ENCODE measurements around the gene PROX1.

PROX1 gene

DNA sequence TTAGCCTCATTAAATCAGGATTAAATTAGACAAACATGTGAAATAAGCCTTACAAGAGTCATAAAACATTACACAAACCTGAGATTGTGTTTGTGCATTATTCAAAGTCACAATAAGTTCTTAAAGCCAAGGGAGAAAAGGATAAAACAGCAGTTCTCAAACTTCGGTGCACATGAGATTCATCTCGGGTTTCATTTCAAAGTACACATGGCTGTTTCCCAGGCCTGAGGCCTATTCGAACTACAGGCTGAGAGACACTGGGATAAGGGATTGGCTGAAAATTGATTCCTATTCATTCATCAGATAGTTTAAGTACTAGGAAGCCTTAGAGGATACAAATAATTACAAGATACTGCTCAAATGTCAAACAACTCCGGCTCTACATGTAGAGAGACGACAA is 35.9 kb upstream of the PROX1 start:
- ChIA-PET CTCF (no interaction called here), POLR2A (no interaction called here)
- DNase-seq (ENCODE audit: extremely low spot score) = no peak
- TF ChIP-seq CTCF (IDR thresholded peaks at IDR 0.05; ENCODE audit: control extremely low read depth, extremely low read depth, low read depth, missing control alignments) = no peak

DNA sequence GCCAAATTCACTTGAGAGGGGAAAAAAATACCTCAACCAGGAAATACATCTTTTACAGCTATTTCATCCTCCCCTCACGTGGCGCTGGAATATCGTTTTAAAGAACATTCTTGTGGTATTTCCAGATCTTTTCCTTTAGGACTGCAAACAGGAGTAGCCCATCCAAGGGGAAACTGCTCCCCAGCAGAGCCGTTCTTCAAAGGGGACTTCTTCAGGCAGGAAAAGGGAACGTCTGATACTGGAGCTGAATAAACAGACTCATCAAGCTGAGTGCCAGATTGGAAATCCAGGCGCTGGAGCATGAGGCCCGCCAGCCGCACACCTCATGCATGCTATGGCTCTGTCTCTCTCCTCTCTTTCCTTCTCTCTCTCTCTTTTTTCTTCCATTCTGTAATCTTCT is 34.0 kb upstream of the PROX1 start:
- ChIA-PET POLR2A (no interaction called here), CTCF (no interaction called here)
- TF ChIP-seq CTCF (IDR thresholded peaks at IDR 0.05; ENCODE audit: control extremely low read depth, extremely low read depth, low read depth, missing control alignments) = no peak
- DNase-seq (ENCODE audit: extremely low spot score) = no peak

GRCh38 chr1:213956295-213956770 is 31.4 kb upstream of the PROX1 start:
- DNase-seq (ENCODE audit: extremely low spot score) = no peak
- CTCF ChIA-PET = no interaction called here
- POLR2A ChIA-PET = no interaction called here
- no peak for TF ChIP-seq CTCF (IDR thresholded peaks at IDR 0.05; ENCODE audit: control extremely low read depth, extremely low read depth, low read depth, missing control alignments)

DNA sequence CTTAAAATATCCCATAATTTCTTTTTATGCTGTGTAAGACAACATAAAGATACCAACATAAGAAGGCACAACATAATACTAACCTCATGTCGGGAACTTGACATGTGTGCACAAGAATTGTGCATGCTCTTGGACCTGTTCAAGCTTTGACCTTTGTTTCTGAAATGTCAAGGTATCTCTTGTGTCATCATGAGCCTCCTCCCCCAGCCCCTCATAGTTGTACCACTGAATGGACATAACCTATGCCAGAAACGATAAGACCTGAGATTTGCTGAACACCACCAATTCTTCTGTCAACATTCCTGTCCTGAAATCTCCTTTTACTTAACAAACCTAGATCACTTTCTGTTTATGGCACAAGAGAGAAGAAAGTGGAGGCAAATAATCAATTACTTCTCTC is 29.4 kb upstream of the PROX1 start:
- ChIA-PET CTCF (interaction anchor here (2.6 kb wide), 1 partner anchor 11 kb away, joined by 8 read pairs; no protein-coding TSS in a partner anchor), POLR2A (no interaction called here)
- no peak for DNase-seq (ENCODE audit: extremely low spot score)
- TF ChIP-seq CTCF (IDR thresholded peaks at IDR 0.05; ENCODE audit: control extremely low read depth, extremely low read depth, low read depth, missing control alignments) = no peak

GRCh38 chr1:213960963-213961362 is 26.8 kb upstream of the PROX1 start:
- DNase-seq (ENCODE audit: extremely low spot score) = no peak
- CTCF ChIA-PET = interaction anchor here (2.6 kb wide), 1 partner anchor 8 kb away, joined by 8 read pairs; no protein-coding TSS in a partner anchor
- TF ChIP-seq CTCF (IDR thresholded peaks at IDR 0.05; ENCODE audit: control extremely low read depth, extremely low read depth, low read depth, missing control alignments) = no peak
- POLR2A ChIA-PET = no interaction called here

GRCh38 chr1:213962508-213962907 is 25.3 kb upstream of the PROX1 start:
- DNase-seq (ENCODE audit: extremely low spot score) = no peak
- ChIA-PET CTCF (interaction anchor here (1.1 kb wide), 2 partner anchors 15 to 16 kb away, joined by 3 to 4 read pairs; no protein-coding TSS in a partner anchor), POLR2A (no interaction called here)
- no peak for TF ChIP-seq CTCF (IDR thresholded peaks at IDR 0.05; ENCODE audit: control extremely low read depth, extremely low read depth, low read depth, missing control alignments)

DNA sequence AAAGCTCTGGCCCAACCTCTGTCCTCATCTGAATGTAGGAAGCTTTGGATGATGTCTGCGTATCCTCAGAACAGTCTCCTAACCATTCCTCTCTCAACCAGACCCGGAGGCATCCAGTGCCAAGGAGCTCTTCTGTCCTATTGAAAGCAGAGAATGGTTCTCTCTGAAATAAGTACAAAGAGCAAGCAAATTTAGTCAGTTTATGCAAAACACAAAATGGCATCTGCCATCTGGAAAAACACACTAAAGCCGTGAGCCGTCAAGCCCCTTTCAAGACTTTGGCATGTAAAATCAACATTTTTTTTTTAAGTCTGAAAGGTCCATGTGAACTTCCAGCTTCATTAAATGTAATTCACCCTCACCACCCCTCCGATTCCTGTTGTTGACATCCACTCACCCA is 21.7 kb upstream of the PROX1 start:
- ChIA-PET POLR2A (no interaction called here), CTCF (interaction anchor here (1.4 kb wide), 1 partner anchor 11 kb away, joined by 4 read pairs; no protein-coding TSS in a partner anchor)
- no peak for TF ChIP-seq CTCF (IDR thresholded peaks at IDR 0.05; ENCODE audit: control extremely low read depth, extremely low read depth, low read depth, missing control alignments)
- no peak for DNase-seq (ENCODE audit: extremely low spot score)
